Measurements from ENCODE around the gene LCLAT1.

- no peak for TF ChIP-seq POLR2AphosphoS5 (IDR thresholded peaks at IDR 0.05; ENCODE audit: low read depth, low read length)
- no peak for TF ChIP-seq POLR2A (IDR thresholded peaks at IDR 0.05; ENCODE audit: low read depth, low read length)
These were observed 166.0 kb downstream of the LCLAT1 start for GRCh38 chr2:30613001-30613400.

Measured in GM12892 (cell line).